ENCODE data around the gene IMPDH2. TPM values are rescaled to one million over a fixed set of nuclear protein-coding genes. Genes with fewer than 3 reads are reported as not detected.

IMPDH2 gene
- total RNA-seq = 268 TPM

DNA sequence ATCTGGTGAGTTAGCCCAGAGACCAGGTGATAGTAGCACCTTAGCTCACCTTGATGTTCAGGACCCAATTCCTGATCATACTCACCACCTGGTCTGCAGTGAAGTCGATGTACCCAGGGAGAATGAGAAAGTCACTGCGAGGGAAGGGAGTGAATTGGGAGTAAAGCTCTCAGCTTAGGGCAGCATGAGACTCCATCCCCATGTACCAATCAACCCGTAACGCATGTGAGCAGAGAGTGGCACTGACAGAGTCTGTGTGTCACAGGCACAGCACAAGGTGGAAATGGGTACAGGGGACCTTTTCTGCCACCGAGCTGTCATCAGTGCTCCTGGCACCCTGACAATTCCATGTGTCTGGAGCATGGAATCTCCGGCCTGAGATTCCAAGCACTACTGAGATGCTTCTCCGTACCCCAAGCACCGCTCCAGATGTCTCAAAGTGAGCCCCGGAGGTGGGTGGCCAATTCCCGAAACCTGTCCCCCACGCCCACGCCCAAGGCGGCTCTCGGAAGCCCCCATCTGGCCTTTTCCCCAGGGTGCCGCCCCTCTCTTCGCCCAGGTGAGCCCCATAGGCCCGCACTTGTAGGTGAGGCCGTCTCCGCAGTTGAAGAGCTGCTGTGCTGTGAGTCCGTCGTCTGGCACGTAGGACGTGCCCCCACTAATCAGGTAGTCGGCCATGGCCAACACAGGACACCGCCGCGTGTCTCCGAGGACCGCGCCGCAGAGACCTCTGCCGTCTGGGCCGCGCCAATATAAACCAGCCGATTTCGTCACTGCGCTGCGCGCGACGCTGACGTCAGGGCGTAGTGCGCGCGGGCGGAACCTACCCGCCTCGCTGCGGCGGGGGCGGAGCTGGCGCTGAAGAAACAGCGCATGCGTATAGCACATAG lies at the start of gene IMPDH2:
IMPDH2 (minus strand) TSS at position 726 of the 890 bp plus-strand sequence; CDS start at position 678, 48 bp downstream.
- DNase-seq (ENCODE audit: low spot score) = peak; percentile 94

DNA sequence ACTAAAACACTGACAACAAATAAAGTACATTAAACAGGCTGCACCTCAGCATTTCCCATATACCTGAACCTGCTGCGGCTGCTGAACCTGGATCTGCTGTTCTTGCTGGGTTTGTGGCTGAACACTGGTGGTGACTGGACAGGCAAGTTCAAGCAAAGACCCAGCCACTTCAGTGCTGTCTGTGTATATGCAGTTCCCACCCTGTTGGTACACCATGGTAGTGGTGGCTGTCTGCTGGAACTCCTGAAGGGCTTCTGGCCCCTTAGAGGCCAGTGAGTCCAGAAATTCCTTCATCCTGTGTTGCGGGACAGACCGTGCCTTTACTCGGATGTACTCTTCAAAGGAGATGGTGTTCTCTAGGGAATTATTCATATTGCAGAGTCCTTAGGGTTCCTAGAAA lies 47.4 kb upstream of the IMPDH2 start:
- DNase-seq (ENCODE audit: low spot score) = no peak

DNA sequence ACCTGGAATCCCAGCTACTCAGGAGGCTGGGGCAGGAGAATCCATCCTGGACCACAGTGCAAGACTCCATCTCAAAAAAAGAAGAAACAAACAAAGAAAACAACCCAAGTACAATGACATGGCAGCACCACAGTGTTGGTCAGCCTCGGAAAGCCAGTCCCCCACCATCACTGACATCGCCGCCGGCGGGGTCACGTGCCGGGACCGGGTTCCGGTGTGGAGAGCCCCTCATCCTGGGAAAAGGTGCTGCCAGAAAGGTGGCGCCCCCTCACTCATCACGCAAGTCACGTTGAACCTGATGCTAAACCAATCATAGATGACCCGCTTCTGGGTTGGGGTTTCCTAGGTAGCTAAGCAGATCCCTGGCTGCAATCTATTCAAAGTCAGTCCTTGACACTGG lies 46.9 kb upstream of the IMPDH2 start:
- no peak for DNase-seq (ENCODE audit: low spot score)

GRCh38 chr3:49058011-49058410 lies 28.8 kb upstream of the IMPDH2 start:
- no peak for DNase-seq (ENCODE audit: low spot score)

DNA sequence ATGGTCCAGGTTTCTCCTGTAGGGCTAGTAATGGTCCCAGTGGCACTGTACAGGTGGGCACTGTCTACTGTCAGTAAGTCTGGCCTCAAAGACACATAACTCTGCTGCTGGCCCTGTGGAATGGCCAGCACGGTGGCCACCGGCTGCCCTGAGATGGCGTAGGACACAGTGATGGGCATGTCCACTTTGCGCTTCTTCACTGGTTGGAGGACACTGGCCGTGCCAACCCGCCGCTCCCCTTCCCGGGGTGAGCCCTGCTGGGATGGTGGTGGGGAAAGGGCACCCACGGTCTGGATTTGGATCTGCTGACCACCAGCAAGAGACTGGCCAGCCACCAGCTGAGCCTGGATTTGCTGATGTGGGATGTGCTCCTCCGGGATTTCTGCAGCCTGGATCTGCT lies 28.1 kb upstream of the IMPDH2 start:
- no peak for DNase-seq (ENCODE audit: low spot score)

- no peak for DNase-seq (ENCODE audit: low spot score)
Observed at GRCh38 chr3:49054344-49054862, 25.2 kb upstream of the IMPDH2 start.

- DNase-seq (ENCODE audit: low spot score) = no peak
Observed at GRCh38 chr3:49053543-49053942, 24.3 kb upstream of the IMPDH2 start.

GRCh38 chr3:49035281-49035680 lies 6.1 kb upstream of the IMPDH2 start:
- DNase-seq (ENCODE audit: low spot score) = no peak

DNA sequence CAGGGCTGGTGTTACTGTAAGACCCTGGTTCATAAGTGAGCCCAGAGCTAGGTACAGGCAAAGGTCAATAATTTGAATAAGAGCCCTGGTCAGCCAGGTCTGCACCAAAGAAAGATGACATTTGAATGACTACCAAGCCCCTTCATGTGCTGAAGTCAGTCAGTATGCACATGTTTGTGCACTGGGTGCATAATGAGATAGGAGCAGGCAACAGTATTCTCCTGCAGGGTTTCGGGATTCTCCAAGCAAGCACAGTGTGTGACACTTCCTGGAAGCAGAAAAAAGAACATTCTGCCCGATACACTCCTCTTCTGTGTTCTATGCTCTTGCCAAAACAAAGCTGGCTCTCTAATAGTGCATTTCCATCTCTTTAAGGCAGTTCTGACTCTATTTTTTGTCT lies 5.5 kb upstream of the IMPDH2 start:
- DNase-seq (ENCODE audit: low spot score) = no peak

DNA sequence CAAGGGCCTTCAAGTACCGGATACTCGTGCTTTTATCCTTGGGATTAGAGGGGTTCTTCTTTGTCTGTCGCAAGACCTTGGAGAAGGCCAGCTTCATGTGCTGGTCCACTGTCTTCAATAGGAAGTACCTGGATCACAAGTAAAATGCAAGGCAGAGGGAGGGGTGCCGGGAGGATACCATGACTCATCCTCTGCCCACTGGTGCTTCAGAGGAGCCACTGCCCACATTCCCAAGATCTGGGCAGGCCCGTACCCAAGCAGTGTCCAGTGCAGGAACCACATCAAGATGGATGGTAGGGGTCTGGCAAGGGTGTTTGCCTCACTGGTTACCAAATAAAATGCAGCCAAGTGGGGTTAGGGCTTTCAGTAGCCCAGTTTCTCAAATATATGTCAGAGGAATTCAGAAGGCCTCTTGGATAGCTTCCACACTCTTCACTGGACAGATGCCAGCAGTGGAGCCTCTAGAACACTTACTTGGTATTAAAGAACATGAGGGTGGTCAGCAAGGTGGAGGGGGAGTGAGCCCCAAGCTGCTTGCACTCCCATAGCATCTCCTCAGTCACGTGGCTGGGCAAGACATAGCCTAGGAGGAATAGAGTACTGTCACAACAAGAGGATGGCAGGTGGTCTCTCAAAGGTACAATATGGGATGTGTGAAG lies 3.6 kb upstream of the IMPDH2 start:
- DNase-seq (ENCODE audit: low spot score) = no peak

- DNase-seq (ENCODE audit: low spot score) = no peak
Observed at GRCh38 chr3:49030321-49030720, 1.1 kb upstream of the IMPDH2 start.

GRCh38 chr3:49029563-49029884 lies 326 bp upstream of the IMPDH2 start:
- DNase-seq (ENCODE audit: low spot score) = no peak

DNA sequence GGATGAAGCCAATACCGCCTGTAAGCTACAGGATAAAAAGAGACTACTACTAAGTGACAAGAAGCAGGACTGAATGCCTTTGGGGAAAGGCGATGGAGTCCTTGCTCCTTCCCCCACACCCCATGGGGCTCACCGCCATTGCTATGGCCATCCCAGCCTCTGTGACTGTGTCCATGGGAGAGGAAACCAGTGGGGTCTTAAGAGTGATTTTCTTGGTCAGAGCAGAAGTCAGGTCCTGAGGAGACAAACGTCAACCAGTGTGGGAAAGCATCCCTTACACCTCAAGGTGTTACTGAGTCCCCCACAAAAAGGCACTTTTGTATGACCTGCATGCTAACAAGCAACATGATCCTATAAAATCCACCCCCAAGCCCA lies 913 bp downstream of the IMPDH2 start:
- no peak for DNase-seq (ENCODE audit: low spot score)

- DNase-seq (ENCODE audit: low spot score) = no peak
Observed at GRCh38 chr3:49027634-49028033, 1.6 kb downstream of the IMPDH2 start.

DNA sequence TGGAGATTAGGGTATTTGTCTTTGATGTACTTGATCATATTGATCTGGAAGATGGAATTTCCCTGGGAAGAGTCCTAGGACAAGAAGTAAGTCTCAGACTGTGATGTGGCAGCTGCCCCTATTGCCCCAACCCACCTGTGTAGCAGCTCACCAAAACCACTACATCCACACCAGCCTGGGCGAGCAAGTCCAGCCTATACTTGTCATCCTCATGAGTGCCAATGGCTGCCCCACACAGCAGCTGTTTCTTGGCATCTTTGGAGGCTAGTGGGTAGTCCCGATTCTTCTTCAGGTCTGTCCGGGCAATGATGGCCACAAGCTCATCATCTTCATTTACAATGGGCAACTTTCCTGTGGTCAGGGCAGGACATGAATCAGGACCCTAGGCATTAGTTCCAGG lies 2.7 kb downstream of the IMPDH2 start:
- DNase-seq (ENCODE audit: low spot score) = no peak

DNA sequence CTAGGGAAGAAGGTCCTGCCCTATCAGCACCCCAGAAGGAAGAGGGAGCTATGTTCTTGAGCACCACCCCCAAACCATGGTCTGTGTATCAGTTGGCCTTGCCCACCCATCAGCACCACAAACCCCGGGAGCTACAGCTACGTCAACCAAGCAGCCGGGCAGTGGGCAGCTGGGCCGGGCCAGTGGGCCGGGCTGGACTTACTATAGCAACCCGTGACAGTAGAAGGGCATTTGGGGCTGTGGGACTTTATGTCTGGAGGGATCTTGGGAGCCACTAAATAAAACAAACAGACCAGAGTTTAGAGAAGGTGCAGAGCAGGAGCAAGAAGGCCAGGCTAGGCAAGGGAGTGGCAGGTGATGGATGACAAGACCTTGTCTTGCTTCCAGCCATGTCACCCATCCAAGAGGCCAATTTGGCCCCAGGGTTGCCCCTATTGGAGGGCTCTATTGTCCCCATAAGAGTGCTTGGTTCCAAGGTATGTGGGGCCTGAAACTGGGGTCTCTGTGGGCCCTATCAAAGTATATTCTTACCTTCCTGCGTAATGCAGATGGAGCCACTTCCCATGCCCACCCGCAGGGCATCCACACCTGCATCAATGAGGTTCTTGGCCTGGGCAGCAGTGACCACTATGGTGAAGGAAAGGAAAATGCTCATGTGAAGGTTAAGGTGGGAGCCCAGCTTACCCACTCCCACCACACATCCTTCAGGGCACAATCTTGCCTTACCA lies 3.2 kb downstream of the IMPDH2 start:
- DNase-seq (ENCODE audit: low spot score) = no peak

- DNase-seq (ENCODE audit: low spot score) = no peak
Observed at GRCh38 chr3:49025005-49025792, 4.0 kb downstream of the IMPDH2 start.

GRCh38 chr3:49024449-49024848 lies 4.7 kb downstream of the IMPDH2 start:
- no peak for DNase-seq (ENCODE audit: low spot score)

- no peak for DNase-seq (ENCODE audit: low spot score)
Observed at GRCh38 chr3:49023775-49024174, 5.4 kb downstream of the IMPDH2 start.

DNA sequence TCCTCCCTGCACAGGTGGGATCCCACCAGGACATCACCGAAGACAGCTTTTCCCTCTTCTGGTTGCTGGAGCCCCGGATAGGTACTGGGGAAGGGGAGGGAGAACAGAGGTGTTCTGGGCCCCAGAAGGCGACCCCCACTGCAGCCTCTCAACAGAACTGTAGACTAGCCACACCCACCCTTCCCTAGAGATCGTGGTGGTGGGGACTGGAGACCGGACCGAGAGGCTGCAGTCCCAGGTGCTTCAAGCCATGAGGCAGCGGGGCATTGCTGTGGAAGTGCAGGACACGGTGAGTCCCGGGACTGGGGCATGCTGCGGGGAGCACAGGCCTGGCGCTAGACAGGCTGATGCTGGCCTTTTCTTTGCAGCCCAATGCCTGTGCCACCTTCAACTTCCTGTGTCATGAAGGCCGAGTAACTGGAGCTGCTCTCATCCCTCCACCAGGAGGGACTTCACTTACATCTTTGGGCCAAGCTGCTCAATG lies 6.5 kb downstream of the IMPDH2 start:
- no peak for DNase-seq (ENCODE audit: low spot score)

All from ureter (tissue), 1 donor.